Subcutaneous abdominal adipose tissue (tissue), 5 donors: ENCODE measurements around the gene CACNA2D3.

ENCODE experiments used
- H3K27ac ChIP-seq: one replicate; pipeline ENCODE4 v1.7.0; 2013; ENCODE audit warnings: low read depth, mild to moderate bottlenecking, inconsistent platforms, low read length, moderate library complexity
- H3K27me3 ChIP-seq, 5 donors: one replicate each; pipeline ENCODE4 v1.7.0; 2013; ENCODE audit warnings: low read length in 5 of 5, inconsistent platforms in 1 of 5; ENCODE audit not compliant: control insufficient read depth in 5 of 5, insufficient read depth in 4 of 5
- H3K36me3 ChIP-seq, 5 donors: one replicate each; pipeline ENCODE4 v1.7.0; 2013; ENCODE audit warnings: low read length in 5 of 5; ENCODE audit not compliant: control insufficient read depth in 5 of 5, insufficient read depth in 5 of 5
- H3K4me1 ChIP-seq, 5 donors: one replicate each; pipeline ENCODE4 v1.7.0; 2013; ENCODE audit warnings: low read length in 5 of 5, mild to moderate bottlenecking in 3 of 5, moderate library complexity in 1 of 5; ENCODE audit not compliant: control insufficient read depth in 5 of 5, insufficient read depth in 5 of 5
- H3K4me3 ChIP-seq, 5 donors: one replicate each; pipeline ENCODE4 v1.7.0; 2013; ENCODE audit warnings: low read length in 5 of 5, low read depth in 1 of 5
- H3K9ac ChIP-seq, 5 donors: one replicate each; pipeline ENCODE4 v1.7.0; 2013; ENCODE audit warnings: low read length in 5 of 5, mild to moderate bottlenecking in 4 of 5, moderate library complexity in 3 of 5
- H3K9me3 ChIP-seq, 5 donors: one replicate each; pipeline ENCODE4 v1.7.0; 2013; ENCODE audit warnings: low read length in 5 of 5; ENCODE audit not compliant: control insufficient read depth in 5 of 5
- donor health status: healthy.
- donor health status: healthy.
- donor health status: healthy.
- donor health status: healthy.
- donor health status: healthy.

Gene CACNA2D3

DNA sequence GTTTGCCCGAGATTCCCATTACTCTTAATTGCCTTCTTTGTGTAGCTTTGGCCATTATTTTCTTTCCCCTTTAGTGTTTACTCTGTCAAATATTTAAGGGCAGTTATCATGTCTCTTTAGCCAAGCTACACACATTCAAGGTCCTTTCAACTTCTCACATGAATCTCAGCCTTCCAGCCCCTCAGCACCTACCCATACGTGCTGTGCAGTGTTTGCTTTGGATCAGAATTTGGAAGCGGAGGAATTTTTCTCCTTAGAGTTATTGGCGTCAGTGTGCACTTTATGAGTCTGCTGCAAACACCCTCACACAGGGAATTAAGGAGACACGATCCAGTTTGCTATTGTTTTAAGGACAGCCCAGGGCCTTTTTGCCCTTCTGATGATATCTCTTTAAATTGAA, 231.6 kb downstream of the CACNA2D3 start:
- H3K27ac ChIP-seq = no peak overlapping the region

DNA sequence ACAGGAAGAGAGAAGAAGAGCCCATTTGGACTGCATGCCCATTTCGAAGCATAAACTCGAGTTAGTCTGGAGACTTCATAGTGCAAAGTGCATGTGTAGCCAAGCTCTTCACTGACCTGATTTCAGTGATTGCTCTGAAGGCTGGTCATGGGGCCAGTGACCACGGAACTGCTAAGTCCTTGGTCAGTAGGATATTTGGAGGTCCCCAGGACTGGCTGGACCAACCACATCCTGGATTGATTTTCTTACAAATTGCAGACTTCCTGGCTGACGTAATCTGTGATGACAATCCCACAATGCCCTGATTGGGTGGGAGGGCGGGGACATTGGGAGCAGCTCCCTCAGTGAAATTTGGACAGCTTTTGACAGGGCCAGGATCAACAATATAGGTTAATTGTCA, 233.4 kb downstream of the CACNA2D3 start:
- Histone ChIP-seq H3K9me3 (no peaks in the 10 kb centered on the region), H3K9ac (no peak overlapping the region), H3K36me3 (no peaks in the 10 kb centered on the region), H3K27me3 (no peaks in the 10 kb centered on the region), H3K27ac (no peak overlapping the region), H3K4me1 (peaks cover 0 to 60% (median 40%) of the 10 kb centered on the region in 5 donors), H3K4me3 (no peak overlapping the region)

More for the DNA sequence above, 231.6 kb downstream of the CACNA2D3 start:
- Histone ChIP-seq H3K9me3 (no peaks in the 10 kb centered on the region), H3K9ac (no peak overlapping the region), H3K36me3 (no peaks in the 10 kb centered on the region), H3K27me3 (no peaks in the 10 kb centered on the region), H3K4me3 (no peak overlapping the region), H3K4me1 (peaks cover 0 to 50% (median 36%) of the 10 kb centered on the region in 5 donors)

DNA sequence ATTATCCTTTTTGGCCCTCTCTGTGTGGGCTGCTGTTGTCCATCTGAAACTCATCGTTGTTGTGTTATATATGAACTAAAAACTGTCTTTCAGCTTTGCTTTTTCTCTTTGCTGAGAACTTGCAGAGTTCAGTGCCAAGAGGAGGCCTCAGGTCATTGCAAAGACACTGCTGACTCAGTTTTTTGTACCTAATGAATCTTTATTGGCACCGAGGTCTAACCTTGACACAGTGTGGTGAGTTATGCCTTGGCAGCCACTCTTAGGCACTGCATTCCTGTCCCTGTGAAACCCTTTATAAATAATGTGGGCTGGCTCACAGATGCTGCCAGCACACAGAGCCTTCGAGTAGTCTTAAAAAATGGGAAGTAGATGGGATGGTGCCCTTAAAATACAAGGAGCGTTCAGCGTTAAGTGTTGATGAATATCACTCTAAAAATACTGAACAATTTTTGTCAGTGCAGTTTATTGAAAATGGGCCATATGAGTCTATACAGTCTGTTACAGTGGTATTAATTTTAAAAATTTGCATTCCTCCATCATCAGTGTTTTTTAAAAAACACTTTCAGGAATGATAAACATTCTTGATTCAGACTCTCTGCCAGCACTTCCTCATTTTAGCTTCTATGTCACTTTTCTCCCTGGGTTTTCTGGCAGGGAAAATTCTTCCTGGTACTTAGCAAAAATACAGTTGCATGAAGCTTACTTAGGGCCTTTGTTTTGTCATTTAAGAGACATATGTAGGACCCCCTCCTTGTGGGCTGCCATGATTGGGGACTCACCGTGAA, 234.1 kb downstream of the CACNA2D3 start:
- H3K27me3 ChIP-seq = no peaks in the 10 kb centered on the region
- H3K27ac ChIP-seq = no peak overlapping the region
- H3K9me3 ChIP-seq = no peaks in the 10 kb centered on the region
- no peaks in the 10 kb centered on the region for H3K36me3 ChIP-seq
- no peak overlapping the region for H3K4me3 ChIP-seq
- peaks cover 0 to 60% (median 40%) of the 10 kb centered on the region in 5 donors for H3K4me1 ChIP-seq
- H3K9ac ChIP-seq = no peak overlapping the region

DNA sequence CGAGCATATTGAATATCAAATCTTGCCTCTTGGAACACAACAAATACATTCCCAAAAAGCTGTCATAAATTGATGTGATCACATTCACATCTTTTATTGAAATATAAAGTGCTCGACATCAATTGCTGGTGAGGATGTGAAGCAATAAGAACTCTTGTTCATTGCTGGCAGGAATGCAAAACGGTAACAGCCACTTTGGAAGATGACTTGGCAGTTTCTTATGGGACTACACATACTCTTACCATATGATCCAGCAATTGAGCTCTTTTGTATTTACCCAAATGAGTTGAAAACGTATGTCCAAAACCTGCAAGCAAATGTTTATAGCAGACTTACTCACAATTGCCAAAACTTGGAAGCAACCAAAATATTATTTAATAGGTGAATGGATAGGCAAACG, 234.9 kb downstream of the CACNA2D3 start:
- H3K9me3 ChIP-seq = peaks cover 0 to 2% (median 0%) of the 10 kb centered on the region in 5 donors
- H3K9ac ChIP-seq = no peak overlapping the region
- no peaks in the 10 kb centered on the region for H3K36me3 ChIP-seq
- no peaks in the 10 kb centered on the region for H3K27me3 ChIP-seq
- H3K27ac ChIP-seq = no peak overlapping the region
- H3K4me1 ChIP-seq = peaks cover 0 to 60% (median 40%) of the 10 kb centered on the region in 5 donors
- no peak overlapping the region for H3K4me3 ChIP-seq

DNA sequence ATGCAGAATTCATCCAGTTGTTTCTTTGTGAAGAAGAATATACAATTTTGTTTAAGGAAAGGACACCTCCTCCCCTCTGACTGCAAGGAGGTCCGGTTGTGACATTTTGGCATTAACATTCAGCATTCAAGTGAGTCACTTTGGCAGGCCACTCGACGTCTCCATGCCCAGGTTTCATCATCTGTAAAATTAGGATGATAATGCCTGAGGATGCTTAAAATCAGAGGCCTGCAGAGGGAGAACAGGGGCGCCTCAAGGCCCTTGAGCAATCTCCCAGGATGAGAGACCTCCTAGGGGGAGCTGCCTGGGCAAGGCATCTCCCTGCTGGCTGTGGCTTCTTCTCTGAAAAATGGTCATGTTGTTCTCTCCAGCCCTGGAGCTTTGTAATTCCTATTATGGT, 236.0 kb downstream of the CACNA2D3 start:
- H3K27me3 ChIP-seq = no peaks in the 10 kb centered on the region
- H3K36me3 ChIP-seq = no peaks in the 10 kb centered on the region
- no peak overlapping the region for H3K27ac ChIP-seq
- H3K4me1 ChIP-seq = peaks cover 0 to 55% (median 37%) of the 10 kb centered on the region in 5 donors
- H3K9ac ChIP-seq = no peak overlapping the region
- H3K4me3 ChIP-seq = no peak overlapping the region
- H3K9me3 ChIP-seq = peaks cover 0 to 2% (median 0%) of the 10 kb centered on the region in 5 donors

DNA sequence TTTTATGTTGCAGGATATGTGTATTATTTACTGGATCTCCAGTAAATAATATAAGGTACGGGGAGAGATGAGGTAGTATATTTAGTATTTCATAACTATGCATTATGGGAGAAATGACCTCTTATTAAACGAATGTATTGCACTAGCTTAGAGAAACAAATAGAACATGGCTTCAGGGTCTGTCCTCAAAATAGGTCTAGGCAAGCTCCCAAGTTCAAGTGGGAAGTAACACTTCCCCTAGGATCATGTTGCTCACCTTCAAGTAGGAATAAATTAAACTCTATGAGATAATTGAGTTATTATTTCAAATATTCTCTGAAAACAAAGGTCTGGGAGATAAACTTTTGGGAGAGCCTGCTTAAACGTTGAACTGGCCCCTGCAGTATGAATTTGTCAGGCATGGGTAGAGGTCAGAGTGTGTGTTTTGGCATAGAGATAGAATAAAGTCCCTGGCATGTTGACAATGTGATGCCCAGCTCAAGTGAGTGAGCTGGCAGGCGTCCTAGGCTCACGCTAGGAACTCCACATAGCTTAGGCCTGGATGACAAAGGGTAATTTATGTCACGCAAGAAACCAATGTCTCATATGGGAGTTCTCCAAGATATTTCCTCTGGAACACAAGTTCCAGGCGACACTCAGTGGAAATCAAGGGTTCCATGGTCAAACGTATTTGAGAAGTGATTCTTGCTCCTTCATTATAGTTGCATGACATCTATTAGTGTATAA, 236.8 kb downstream of the CACNA2D3 start:
- H3K27me3 ChIP-seq = no peaks in the 10 kb centered on the region
- H3K9me3 ChIP-seq = peaks cover 0 to 2% (median 0%) of the 10 kb centered on the region in 5 donors
- H3K9ac ChIP-seq = no peak overlapping the region
- no peak overlapping the region for H3K27ac ChIP-seq
- no peak overlapping the region for H3K4me3 ChIP-seq
- H3K36me3 ChIP-seq = no peaks in the 10 kb centered on the region
- peaks cover 0 to 47% (median 29%) of the 10 kb centered on the region in 5 donors for H3K4me1 ChIP-seq

DNA sequence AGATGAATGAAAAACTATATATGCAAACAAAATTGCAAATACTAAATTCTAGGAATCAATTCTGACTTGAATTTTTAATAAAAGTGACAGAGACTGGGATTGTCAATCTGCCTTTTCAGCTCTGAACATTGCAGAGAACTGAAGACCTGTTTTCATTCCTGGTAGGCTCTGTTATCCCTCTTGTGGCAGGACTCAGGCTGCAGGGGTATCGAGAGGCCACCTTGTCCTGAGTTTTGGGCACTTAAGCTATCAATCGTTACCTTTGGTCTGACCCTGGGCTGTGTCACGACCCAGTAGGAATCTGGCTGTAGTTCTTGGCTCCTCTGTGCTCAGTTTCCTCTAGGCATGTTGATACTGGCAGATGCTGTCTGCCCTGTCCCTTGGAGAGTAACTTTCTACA, 238.0 kb downstream of the CACNA2D3 start:
- H3K27me3 ChIP-seq = no peaks in the 10 kb centered on the region
- no peak overlapping the region for H3K4me3 ChIP-seq
- H3K9me3 ChIP-seq = peaks cover 0 to 2% (median 0%) of the 10 kb centered on the region in 5 donors
- no peak overlapping the region for H3K27ac ChIP-seq
- no peak overlapping the region for H3K9ac ChIP-seq
- peaks cover 0 to 35% (median 22%) of the 10 kb centered on the region in 5 donors for H3K4me1 ChIP-seq
- H3K36me3 ChIP-seq = no peaks in the 10 kb centered on the region

DNA sequence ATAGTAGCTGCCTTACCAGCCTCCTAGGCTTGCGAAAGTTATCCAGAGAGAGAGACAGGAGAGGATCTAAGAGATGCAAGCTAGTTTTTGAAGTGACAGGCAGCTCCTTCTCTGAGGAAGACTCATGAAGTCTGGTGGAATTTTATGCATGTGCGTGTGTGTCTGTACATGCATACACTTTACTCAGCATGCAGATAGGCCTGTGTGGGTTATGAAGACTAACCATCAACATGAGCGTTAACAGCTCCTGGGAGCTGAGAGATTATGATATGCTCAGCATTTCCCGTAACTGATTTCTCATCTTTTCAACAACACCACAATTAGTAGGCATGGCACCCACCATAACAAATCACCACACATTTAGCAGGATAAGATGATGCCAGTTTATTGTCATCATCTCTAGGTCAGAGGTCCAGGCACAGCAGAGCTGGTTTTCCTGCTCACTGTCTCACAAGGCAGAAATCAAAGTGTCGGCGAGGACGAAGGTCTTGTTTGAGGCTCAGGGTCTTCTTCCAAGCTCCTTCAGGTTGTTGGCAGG, 239.5 kb downstream of the CACNA2D3 start:
- no peak overlapping the region for H3K4me3 ChIP-seq
- H3K36me3 ChIP-seq = no peaks in the 10 kb centered on the region
- H3K9me3 ChIP-seq = peaks cover 0 to 2% (median 0%) of the 10 kb centered on the region in 5 donors
- H3K27ac ChIP-seq = no peak overlapping the region
- H3K9ac ChIP-seq = no peak overlapping the region
- no peaks in the 10 kb centered on the region for H3K27me3 ChIP-seq
- peaks cover 0 to 25% (median 13%) of the 10 kb centered on the region in 5 donors for H3K4me1 ChIP-seq

DNA sequence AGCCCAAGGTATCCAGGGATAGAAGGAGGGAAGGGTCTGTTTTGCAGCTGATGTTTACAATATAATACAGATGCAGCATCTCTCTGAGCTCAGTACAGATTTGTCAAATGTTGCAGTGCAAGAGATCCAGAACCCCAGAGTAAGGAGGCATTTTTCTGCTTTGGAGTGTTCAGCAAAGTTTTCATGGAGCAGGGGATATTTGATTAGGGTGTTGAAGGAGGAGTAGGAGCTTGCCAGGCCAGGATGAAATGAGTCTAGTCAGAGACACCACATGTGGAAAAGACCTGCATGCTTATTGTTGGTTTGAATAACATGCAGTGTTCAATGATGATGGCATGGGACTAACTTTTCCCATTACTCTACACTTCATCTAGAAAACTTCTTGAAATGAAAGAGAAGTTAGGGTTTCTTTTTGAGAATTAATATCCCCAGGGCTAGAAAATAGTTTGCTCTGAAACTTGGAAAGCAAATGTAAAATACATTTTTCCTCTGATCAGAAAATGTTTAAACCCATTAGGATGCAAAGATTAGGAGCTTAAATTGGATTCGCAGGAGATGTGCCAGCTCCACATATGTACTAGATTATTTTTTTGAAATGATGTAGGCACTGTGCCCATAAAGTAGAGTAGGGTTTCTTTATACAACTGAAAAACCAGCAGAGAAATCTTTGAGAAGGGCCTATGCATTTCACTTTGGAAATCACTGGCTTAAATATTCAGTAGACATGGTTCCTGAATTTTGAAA, 243.8 kb downstream of the CACNA2D3 start:
- no peaks in the 10 kb centered on the region for H3K36me3 ChIP-seq
- no peak overlapping the region for H3K9ac ChIP-seq
- H3K9me3 ChIP-seq = peaks cover 0 to 2% (median 0%) of the 10 kb centered on the region in 5 donors
- no peak overlapping the region for H3K27ac ChIP-seq
- no peak overlapping the region for H3K4me3 ChIP-seq
- H3K27me3 ChIP-seq = no peaks in the 10 kb centered on the region
- no peaks in the 10 kb centered on the region for H3K4me1 ChIP-seq
